MCF 10A (cell line): ENCODE results near the gene ADAM29. TPM values are rescaled to one million over a fixed set of nuclear protein-coding genes. Genes with fewer than 3 reads are reported as not detected.

Experiments
- BruUV-seq: library from RNA; stranded (reverse); fragments of 400-500 nt; replicated peaks from 2 replicates; lab custom pipeline; 2021; lab: Mats Ljungman, UMichigan
- CTCF ChIA-PET: fragments of 300-600 bp; sonication (Branson Sonifier 250); formaldehyde crosslinking; extraction: SDS; loops from one replicate; lab custom pipeline; 2021; ENCODE audit warnings: antibody characterized with exemption, inconsistent platforms; lab: Yijun Ruan, JAX
- POLR2A ChIA-PET: fragments of 300-600, 350-650 bp; sonication (Branson Sonifier 250); formaldehyde crosslinking; extraction: SDS; loops from one replicate; lab custom pipeline; 2020; ENCODE audit warnings: antibody characterized with exemption, inconsistent platforms; lab: Yijun Ruan, JAX
- DNase-seq: peaks from one replicate; pipeline ENCODE4 v3.0.0-alpha.2; 2018; ENCODE audit not compliant: unreplicated experiment
- H3K27ac Mint-ChIP-seq: one replicate; pipeline ENCODE4 v1.8.0; 2022; ENCODE audit warnings: mild to moderate bottlenecking, low read depth, mixed read lengths; ENCODE audit not compliant: unreplicated experiment
- H3K27me3 Mint-ChIP-seq: one replicate; pipeline ENCODE4 v1.8.0; 2022; ENCODE audit warnings: mixed read lengths; ENCODE audit not compliant: insufficient read depth, unreplicated experiment
- H3K36me3 Mint-ChIP-seq: one replicate; pipeline ENCODE4 v1.8.0; 2022; ENCODE audit warnings: mild to moderate bottlenecking, moderate library complexity, mixed read lengths; ENCODE audit not compliant: insufficient read depth, unreplicated experiment
- H3K4me1 Mint-ChIP-seq: one replicate; pipeline ENCODE4 v1.8.0; 2022; ENCODE audit warnings: mixed read lengths; ENCODE audit not compliant: insufficient read depth, unreplicated experiment
- H3K4me3 Mint-ChIP-seq: one replicate; pipeline ENCODE4 v1.8.0; 2022; ENCODE audit warnings: mild to moderate bottlenecking, moderate library complexity, mixed read lengths; ENCODE audit not compliant: unreplicated experiment
- H3K9me3 Mint-ChIP-seq: one replicate; pipeline ENCODE4 v1.8.0; 2022; ENCODE audit warnings: mixed read lengths; ENCODE audit not compliant: unreplicated experiment
- CTCF ChIP-seq: fragments of 200-600 bp; IDR thresholded peaks from one replicate; pipeline ENCODE4 v1.8.0; 2022; ENCODE audit warnings: antibody characterized with exemption, mild to moderate bottlenecking; ENCODE audit not compliant: unreplicated experiment
- intact Hi-C: fragments of 100-400 bp; cut with micrococcal nuclease; formaldehyde crosslinking; loops from 2 replicates; pipeline ENCODE4 v1.14.1; 2022
- total RNA-seq: library from RNA; stranded (reverse); gene quantifications from 2 replicates; pipeline ENCODE4 v1.2.3, GENCODE V29; 2022

Gene ADAM29
- total RNA-seq, 1 experiment from 2014 or later, result not detected

GRCh38 chr4:174907508-174907907, 10.7 kb upstream of the ADAM29 start:
- Mint-ChIP-seq H3K27me3 (no peaks in the 10 kb centered on the region), H3K4me1 (peaks cover 9% of the 10 kb centered on the region), H3K9me3 (peaks cover 15% of the 10 kb centered on the region), H3K4me3 (no peak overlapping the region), H3K27ac (no peak overlapping the region), H3K36me3 (no peaks in the 10 kb centered on the region)
- BruUV-seq, result no TSS peak
- intact Hi-C loops, result no loop called here
- TF ChIP-seq CTCF, result no peak
- no peak for DNase-seq
- ChIA-PET CTCF (no interaction called here), POLR2A (no interaction called here)

DNA sequence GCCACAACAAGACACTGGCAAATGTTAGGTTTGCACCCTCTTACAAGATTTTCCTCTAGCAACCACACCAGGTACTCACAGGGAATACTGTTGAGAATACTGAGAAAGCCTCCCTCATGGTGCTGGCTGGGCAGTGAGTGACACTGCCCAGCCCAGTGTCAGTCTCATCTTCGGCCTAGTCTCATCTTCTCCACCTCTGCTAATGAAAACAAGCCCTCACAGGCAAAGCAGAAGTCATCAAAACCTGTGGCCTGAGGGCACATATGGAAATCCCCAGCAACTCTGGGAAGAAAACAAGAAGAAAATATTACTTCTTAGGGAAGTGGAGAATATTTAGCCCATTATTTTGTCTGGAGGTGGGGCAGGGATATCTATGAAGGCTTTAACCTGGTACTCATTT, 7.9 kb upstream of the ADAM29 start:
- intact Hi-C loops, result no loop called here
- Mint-ChIP-seq H3K27me3 (no peaks in the 10 kb centered on the region), H3K4me1 (no peaks in the 10 kb centered on the region), H3K36me3 (no peaks in the 10 kb centered on the region), H3K4me3 (no peak overlapping the region), H3K9me3 (peaks cover 22% of the 10 kb centered on the region), H3K27ac (no peak overlapping the region)
- CTCF ChIA-PET, result no interaction called here
- DNase-seq, result no peak
- BruUV-seq, result no TSS peak
- POLR2A ChIA-PET, result no interaction called here
- TF ChIP-seq CTCF, result no peak

DNA sequence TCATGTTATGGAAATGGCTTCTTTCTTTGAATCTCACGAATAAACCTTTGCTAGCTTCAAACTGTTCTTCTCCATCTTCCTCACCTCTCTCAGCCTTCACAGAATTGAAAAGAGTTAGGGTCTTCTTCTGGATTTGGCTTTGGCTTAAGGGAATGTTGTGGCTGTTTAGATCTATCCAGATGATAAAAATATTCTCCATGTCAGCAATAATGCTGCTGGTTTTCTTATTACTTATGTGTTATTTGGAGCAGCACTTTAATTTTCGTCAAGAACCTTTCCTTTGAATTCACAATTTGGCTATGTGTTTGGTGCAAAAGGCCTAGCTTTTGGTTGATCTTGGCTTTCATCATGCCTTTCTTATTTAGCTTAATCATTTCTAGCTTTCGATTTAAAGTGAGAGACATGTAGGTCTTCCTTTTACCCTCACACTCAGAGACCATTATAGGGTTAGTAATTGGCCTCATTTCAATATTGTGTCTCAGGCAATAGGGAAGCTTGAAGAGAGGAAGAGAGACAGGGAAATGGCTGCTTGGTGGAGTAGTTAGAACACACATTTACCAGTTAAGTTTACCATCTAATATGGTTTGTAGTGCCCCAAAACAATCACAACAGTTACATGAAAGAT, 5.1 kb upstream of the ADAM29 start:
- DNase-seq, result no peak
- POLR2A ChIA-PET, result no interaction called here
- intact Hi-C loops, result no loop called here
- Mint-ChIP-seq H3K27me3 (no peaks in the 10 kb centered on the region), H3K4me1 (no peaks in the 10 kb centered on the region), H3K36me3 (no peaks in the 10 kb centered on the region), H3K4me3 (no peak overlapping the region), H3K27ac (no peak overlapping the region), H3K9me3 (peaks cover 14% of the 10 kb centered on the region)
- BruUV-seq, result no TSS peak
- TF ChIP-seq CTCF, result no peak
- CTCF ChIA-PET, result interaction anchor here (0.5 kb wide), 1 partner anchor 537 kb away, joined by 4 read pairs; no protein-coding TSS in a partner anchor

DNA sequence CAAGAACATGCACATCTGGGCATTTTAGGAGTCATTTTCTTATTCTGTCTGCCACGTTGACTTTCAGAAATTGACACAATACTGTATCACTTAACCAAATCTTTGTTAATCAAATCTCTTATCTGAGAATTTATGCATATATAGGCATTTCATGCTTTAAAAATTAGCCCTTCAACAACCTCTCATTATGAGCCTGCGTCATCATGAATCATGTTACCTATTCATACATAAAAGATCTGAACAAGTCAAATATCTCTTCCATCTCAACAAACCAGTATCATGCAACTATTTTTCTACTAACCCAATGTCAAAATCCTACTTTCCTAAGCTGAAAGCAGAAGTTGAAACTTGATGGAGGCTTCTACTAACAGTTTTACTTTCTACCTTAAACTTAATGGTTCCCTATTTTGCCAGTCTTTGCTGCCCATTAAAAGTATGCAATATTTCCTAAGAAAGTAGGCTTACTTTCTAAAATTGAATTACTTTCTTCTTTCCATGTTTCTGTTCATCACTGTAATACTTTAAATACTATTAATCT, 1.8 kb downstream of the ADAM29 start:
- intact Hi-C loops, result no loop called here

More for the DNA sequence above, 1.8 kb downstream of the ADAM29 start:
- Mint-ChIP-seq H3K9me3 (no peaks in the 10 kb centered on the region), H3K27me3 (no peaks in the 10 kb centered on the region), H3K4me1 (no peaks in the 10 kb centered on the region), H3K4me3 (no peak overlapping the region), H3K36me3 (no peaks in the 10 kb centered on the region), H3K27ac (no peak overlapping the region)
- TF ChIP-seq CTCF, result no peak
- no TSS peak for BruUV-seq
- CTCF ChIA-PET, result interaction anchor here (0.9 kb wide), 1 partner anchor 618 kb away, joined by 3 read pairs; no protein-coding TSS in a partner anchor
- POLR2A ChIA-PET, result no interaction called here
- DNase-seq, result no peak
